Liver (tissue), 3 donors: ENCODE results near the gene PPP1R9A.

Source experiments
- HNF4G ChIP-seq: IDR thresholded peaks from 2 replicates; pipeline ENCODE4 v1.6.1; 2016; ENCODE audit warnings: antibody characterized with exemption
- RAD21 ChIP-seq, 2 donors: IDR thresholded peaks; 2 replicates each; pipeline ENCODE4 v1.6.1; 2016; ENCODE audit warnings: antibody characterized with exemption in 2 of 2, mild to moderate bottlenecking in 2 of 2
- RXRA ChIP-seq, 2 donors: IDR thresholded peaks; 2 replicates each; pipeline ENCODE4 v1.6.1; 2017 to 2018; ENCODE audit warnings: antibody characterized with exemption in 2 of 2, mild to moderate bottlenecking in 1 of 2
- SP1 ChIP-seq: IDR thresholded peaks from 2 replicates; pipeline ENCODE4 v1.6.1; 2018; ENCODE audit warnings: antibody characterized with exemption, mild to moderate bottlenecking
- TAF1 ChIP-seq: conservative IDR thresholded peaks from 2 replicates; pipeline ENCODE4 v1.6.1; 2016; ENCODE audit warnings: antibody characterized with exemption, mild to moderate bottlenecking
- YY1 ChIP-seq: IDR thresholded peaks from 2 replicates; pipeline ENCODE4 v1.6.1; 2016; ENCODE audit warnings: antibody characterized with exemption, mild to moderate bottlenecking
- TF ChIP-seq, protein P1 (sequence below): fragments of 150-350 bp; IDR thresholded peaks from 2 replicates; pipeline ENCODE4 v1.5.1; 2017; ENCODE audit warnings: improper control_type of control experiment, low read depth, low read length; ENCODE audit not compliant: missing input control
- TF ChIP-seq, protein P2 (sequence below): IDR thresholded peaks from 2 replicates; pipeline ENCODE4 v1.6.1; 2016; ENCODE audit warnings: antibody characterized with exemption
- donor health status: healthy.
- donor health status: healthy.

DNA sequence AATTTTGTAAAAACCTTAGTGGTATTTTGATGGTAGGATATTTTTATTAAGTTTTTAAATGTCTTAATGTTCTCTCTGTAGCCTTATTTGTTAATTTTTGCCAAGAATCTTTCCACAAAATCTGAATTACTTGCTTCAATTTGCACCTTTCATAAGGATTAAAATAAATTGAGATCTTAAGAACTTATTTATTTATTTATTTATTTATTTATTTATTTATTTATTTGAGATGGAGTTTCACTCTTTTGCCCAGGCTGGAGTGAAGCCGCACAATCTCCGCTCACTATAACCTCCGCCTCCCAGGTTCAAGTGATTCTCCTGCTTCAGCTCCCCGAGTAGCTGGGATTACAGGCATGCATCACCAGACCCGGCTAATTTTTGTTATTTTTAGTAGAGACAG, 98.6 kb downstream of the PPP1R9A start:
- TF ChIP-seq RAD21 (IDR thresholded peaks at IDR 0.05) (no peak), YY1 (no peak), HNF4G (no peak), SP1 (no peak), RXRA (IDR thresholded peaks at IDR 0.05) (no peak), TAF1 (no peak)
- TF ChIP-seq, protein P1, sequence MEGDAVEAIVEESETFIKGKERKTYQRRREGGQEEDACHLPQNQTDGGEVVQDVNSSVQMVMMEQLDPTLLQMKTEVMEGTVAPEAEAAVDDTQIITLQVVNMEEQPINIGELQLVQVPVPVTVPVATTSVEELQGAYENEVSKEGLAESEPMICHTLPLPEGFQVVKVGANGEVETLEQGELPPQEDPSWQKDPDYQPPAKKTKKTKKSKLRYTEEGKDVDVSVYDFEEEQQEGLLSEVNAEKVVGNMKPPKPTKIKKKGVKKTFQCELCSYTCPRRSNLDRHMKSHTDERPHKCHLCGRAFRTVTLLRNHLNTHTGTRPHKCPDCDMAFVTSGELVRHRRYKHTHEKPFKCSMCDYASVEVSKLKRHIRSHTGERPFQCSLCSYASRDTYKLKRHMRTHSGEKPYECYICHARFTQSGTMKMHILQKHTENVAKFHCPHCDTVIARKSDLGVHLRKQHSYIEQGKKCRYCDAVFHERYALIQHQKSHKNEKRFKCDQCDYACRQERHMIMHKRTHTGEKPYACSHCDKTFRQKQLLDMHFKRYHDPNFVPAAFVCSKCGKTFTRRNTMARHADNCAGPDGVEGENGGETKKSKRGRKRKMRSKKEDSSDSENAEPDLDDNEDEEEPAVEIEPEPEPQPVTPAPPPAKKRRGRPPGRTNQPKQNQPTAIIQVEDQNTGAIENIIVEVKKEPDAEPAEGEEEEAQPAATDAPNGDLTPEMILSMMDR, result no peak
- TF ChIP-seq, protein P2, sequence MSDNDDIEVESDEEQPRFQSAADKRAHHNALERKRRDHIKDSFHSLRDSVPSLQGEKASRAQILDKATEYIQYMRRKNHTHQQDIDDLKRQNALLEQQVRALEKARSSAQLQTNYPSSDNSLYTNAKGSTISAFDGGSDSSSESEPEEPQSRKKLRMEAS, result no peak
